ENCODE measurements around the gene WWOX.

- no peak for TF ChIP-seq CTCF (IDR thresholded peaks at IDR 0.05)
- no peak for TF ChIP-seq EP300 (IDR thresholded peaks at IDR 0.05)
Measured at GRCh38 chr16:79036541-79036940, 937.1 kb downstream of the WWOX start.

Data from gastroesophageal sphincter (tissue), 3 donors.